HepG2 (cell line): Measurements from ENCODE around the gene RBM14. TPM values are rescaled to one million over a fixed set of nuclear protein-coding genes. Genes with fewer than 3 reads are reported as not detected.

Source experiments
- DNMT1 ChIP-seq: sonication (generic); formaldehyde crosslinking; IDR thresholded peaks from 2 replicates; pipeline ENCODE4 v1.5.1; 2020; ENCODE audit warnings: mild to moderate bottlenecking, missing genetic modification reagents
- FOXA3 ChIP-seq: IDR thresholded peaks from 2 replicates; pipeline ENCODE4 v1.6.1; 2016; ENCODE audit warnings: missing genetic modification reagents, missing compliant biosample characterization
- KMT2A ChIP-seq: sonication (generic); formaldehyde crosslinking; IDR thresholded peaks from 2 replicates; pipeline ENCODE4 v1.4.0; 2020; ENCODE audit warnings: missing genetic modification reagents
- MATR3 ChIP-seq: sonication (generic); formaldehyde crosslinking; IDR thresholded peaks from 2 replicates; pipeline ENCODE4 v1.4.0; 2020; ENCODE audit warnings: missing genetic modification reagents
- PAWR ChIP-seq: sonication (generic); formaldehyde crosslinking; IDR thresholded peaks from 2 replicates; pipeline ENCODE4 v1.4.0; 2020; ENCODE audit warnings: missing genetic modification reagents, mild to moderate bottlenecking, borderline replicate concordance
- POLR2AphosphoS2 ChIP-seq: IDR thresholded peaks from 2 replicates; pipeline ENCODE4 v1.6.1; 2011; ENCODE audit warnings: low read depth, low read length, improper control_type of control experiment
- SMARCC2 ChIP-seq: fragments of 450-650 bp; IDR thresholded peaks from 2 replicates; pipeline ENCODE4 v1.6.1; 2017; ENCODE audit warnings: antibody characterized with exemption, mild to moderate bottlenecking
- SRY ChIP-seq: sonication (generic); formaldehyde crosslinking; IDR thresholded peaks from 2 replicates; pipeline ENCODE4 v1.8.0; 2022; ENCODE audit warnings: mild to moderate bottlenecking, missing genetic modification reagents
- ZHX2 ChIP-seq, 2 experiments: sonication (generic) in 1 of 2; formaldehyde crosslinking in 1 of 2; IDR thresholded peaks; 2 replicates each; pipeline versions ENCODE4 v1.6.1 to v1.9.0; 2014 to 2022; ENCODE audit warnings: antibody characterized with exemption in 1 of 2, borderline replicate concordance in 1 of 2, inconsistent platforms in 1 of 2, low read depth in 1 of 2, missing genetic modification reagents in 1 of 2
- ZNF407 ChIP-seq: sonication (generic); formaldehyde crosslinking; IDR thresholded peaks from one replicate; pipeline ENCODE4 v1.5.1; 2020; ENCODE audit warnings: mild to moderate bottlenecking, missing genetic modification reagents; ENCODE audit errors: not compliant biosample characterization
- ZNF546 ChIP-seq: sonication (generic); formaldehyde crosslinking; conservative IDR thresholded peaks from 2 replicates; pipeline ENCODE4 v1.8.1; 2023; ENCODE audit warnings: mild to moderate bottlenecking, missing genetic modification reagents
- ZNF83 ChIP-seq: sonication (generic); formaldehyde crosslinking; IDR thresholded peaks from 2 replicates; pipeline ENCODE4 v1.4.0; 2020; ENCODE audit warnings: missing genetic modification reagents, mild to moderate bottlenecking, borderline replicate concordance
- polyA plus RNA-seq, 8 experiments: library from polyadenylated mRNA; depleted of rRNA in 3 of 8; stranded (reverse) in 7 of 8; unstranded in 1 of 8; fragments of >200 nt; fragmentation: Illumina TruSeq in 4 of 8; extraction: Trizol in 4 of 8; gene quantifications; 2 replicates each; pipeline versions ENCODE4 v1.2.1 to v1.2.3, GENCODE V29; 2011 to 2016; ENCODE audit warnings: low read depth in 4 of 8, missing spikeins in 1 of 8, mixed read lengths in 1 of 8; ENCODE audit not compliant: insufficient read depth in 1 of 8
- total RNA-seq, 5 experiments: library from RNA; depleted of rRNA; stranded (reverse); fragments of >200 nt; fragmentation: Illumina TruSeq; extraction: Trizol; gene quantifications; 2 replicates each; pipeline ENCODE4 v1.2.3, GENCODE V29; 2016; ENCODE audit warnings: low read depth in 1 of 5

RBM14 gene
- total and polyA plus RNA-seq, 2 of the 13 experiments (the other 11 are each of a cell fraction or from before 2014, with no cell fraction given): 12.7 to 44.1 TPM

- TF ChIP-seq ZNF407 (CRISPR knock-in tag) (peak; percentile 87), PAWR (CRISPR knock-in tag) (peak; percentile 79; the same call in 1 of the 2 replicates), MATR3 (CRISPR knock-in tag) (no peak), POLR2AphosphoS2 (peak; percentile 93), FOXA3 (no peak), SRY (CRISPR knock-in tag) (peak; percentile 19; the same call in 1 of the 2 replicates), SMARCC2 (no peak), ZHX2 (IDR thresholded peaks at IDR 0.05; ENCODE audit: low read depth) (peak; percentile 50), ZHX2 (CRISPR knock-in tag; IDR thresholded peaks at IDR 0.05; ENCODE audit: borderline replicate concordance) (no peak), ZNF83 (no peak), DNMT1 (CRISPR knock-in tag) (peak; percentile 98), KMT2A (CRISPR knock-in tag) (peak; percentile 44; the same call in 1 of the 2 replicates), ZNF546 (CRISPR knock-in tag) (peak; percentile 95)
Observed at GRCh38 chr11:66616379-66617154, at the start of gene RBM14 (continued).
